Osteoblast (primary cell): ENCODE results near the gene HNRNPA1. TPM values are rescaled to one million over a fixed set of nuclear protein-coding genes. Genes with fewer than 3 reads are reported as not detected.

Experiments
- DNase-seq: peaks from one replicate; pipeline ENCODE4 v3.0.0; 2011; ENCODE audit warnings: low spot score, mixed read lengths; ENCODE audit not compliant: insufficient read length; ENCODE audit errors: missing footprints
- H2AFZ ChIP-seq: 2 replicates; pipeline ENCODE4 v1.6.0; 2011; ENCODE audit warnings: mild to moderate bottlenecking, low read length
- H3K27ac ChIP-seq: 2 replicates; pipeline ENCODE4 v1.5.1; 2011; ENCODE audit warnings: mild to moderate bottlenecking, low read depth, low read length, moderate library complexity
- H3K27me3 ChIP-seq: 2 replicates; pipeline ENCODE4 v1.6.0; 2012; ENCODE audit warnings: mild to moderate bottlenecking, control low read depth, inconsistent platforms, low read length, moderate library complexity; ENCODE audit not compliant: insufficient read depth
- H3K36me3 ChIP-seq: 2 replicates; pipeline ENCODE4 v1.5.1; 2011; ENCODE audit warnings: mild to moderate bottlenecking, low read length, control low read depth, moderate library complexity; ENCODE audit not compliant: insufficient read depth
- H3K4me1 ChIP-seq: 2 replicates; pipeline ENCODE4 v1.5.1; 2011; ENCODE audit warnings: mild to moderate bottlenecking, low read length, control low read depth, moderate library complexity; ENCODE audit not compliant: insufficient read depth
- H3K4me2 ChIP-seq: 2 replicates; pipeline ENCODE4 v1.6.0; 2011; ENCODE audit warnings: mild to moderate bottlenecking, low read length; ENCODE audit not compliant: insufficient read depth
- H3K4me3 ChIP-seq: fragments of 200-600 bp; sonication (generic); 3 replicates; pipeline ENCODE4 v1.5.1; 2012; ENCODE audit warnings: mild to moderate bottlenecking, low read length, inconsistent platforms; ENCODE audit not compliant: insufficient read depth
- H3K79me2 ChIP-seq: 2 replicates; pipeline ENCODE4 v1.6.0; 2012; ENCODE audit warnings: mild to moderate bottlenecking, low read length, control low read depth, inconsistent platforms; ENCODE audit not compliant: insufficient read depth
- H3K9me3 ChIP-seq: 2 replicates; pipeline ENCODE4 v1.5.1; 2011; ENCODE audit warnings: low read depth, low read length, control low read depth
- H4K20me1 ChIP-seq: 2 replicates; pipeline ENCODE4 v1.6.0; 2012; ENCODE audit warnings: mild to moderate bottlenecking, low read length, control low read depth; ENCODE audit not compliant: insufficient read depth
- small RNA-seq: library from RNA; depleted of rRNA; stranded (forward); fragments of <200 nt; gene quantifications from one replicate; pipeline ENCODE3, GENCODE V24; 2012
- total RNA-seq: library from RNA; depleted of rRNA; stranded (reverse); fragments of >200 nt; gene quantifications from 2 replicates; pipeline ENCODE4 v1.2.3, GENCODE V29; 2012
- TF ChIP-seq, protein P1 (sequence below): IDR thresholded peaks from 2 replicates; pipeline ENCODE4 v1.5.1; 2011; ENCODE audit warnings: mild to moderate bottlenecking, low read depth, low read length, moderate library complexity; ENCODE audit errors: extremely low read depth

The HNRNPA1 gene
- total RNA-seq, 1 donor = 217 TPM

DNA sequence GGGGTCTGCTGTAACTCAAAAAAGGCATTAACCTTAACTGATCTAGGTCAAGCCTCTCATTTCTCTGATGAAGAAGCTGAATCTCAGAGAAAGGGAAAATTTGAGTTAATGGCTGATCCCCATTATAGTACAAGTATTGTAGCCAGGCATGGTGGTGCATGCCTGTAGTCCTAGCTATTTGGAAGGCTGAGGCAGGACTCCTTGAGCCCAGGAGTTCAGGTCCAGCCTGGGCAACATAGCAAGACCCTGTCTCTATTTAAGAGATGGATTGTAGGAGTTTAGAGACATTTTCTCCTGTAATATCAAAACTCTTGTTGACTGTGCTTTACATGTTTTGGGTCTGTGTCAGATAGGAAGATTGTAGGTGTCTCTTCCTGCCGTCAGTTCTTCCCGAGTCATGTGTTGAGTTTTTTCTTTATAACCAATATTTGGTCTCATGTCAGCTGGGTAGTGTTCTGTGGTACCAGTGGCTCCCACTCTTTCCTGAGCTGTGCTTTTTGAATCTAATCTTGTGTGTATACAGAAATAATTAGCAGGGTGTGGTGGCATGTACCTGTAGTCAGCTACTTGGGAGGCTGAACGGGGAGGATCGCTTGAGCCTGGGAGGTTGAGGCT is 53.0 kb downstream of the HNRNPA1 start:
- Histone ChIP-seq H2AFZ (no peak overlapping the region), H3K79me2 (peaks cover 90% of the 10 kb centered on the region), H3K36me3 (peaks cover 12% of the 10 kb centered on the region)

More for the DNA sequence above, 53.0 kb downstream of the HNRNPA1 start:
- peak; percentile 15 for DNase-seq
- Histone ChIP-seq H3K9me3 (no peaks in the 10 kb centered on the region), H3K27me3 (no peaks in the 10 kb centered on the region), H3K4me1 (peaks cover 41% of the 10 kb centered on the region), H3K4me2 (no peak overlapping the region), H4K20me1 (peaks cover 16% of the 10 kb centered on the region), H3K27ac (no peak overlapping the region), H3K4me3 (no peak overlapping the region)
- TF ChIP-seq, protein P1, sequence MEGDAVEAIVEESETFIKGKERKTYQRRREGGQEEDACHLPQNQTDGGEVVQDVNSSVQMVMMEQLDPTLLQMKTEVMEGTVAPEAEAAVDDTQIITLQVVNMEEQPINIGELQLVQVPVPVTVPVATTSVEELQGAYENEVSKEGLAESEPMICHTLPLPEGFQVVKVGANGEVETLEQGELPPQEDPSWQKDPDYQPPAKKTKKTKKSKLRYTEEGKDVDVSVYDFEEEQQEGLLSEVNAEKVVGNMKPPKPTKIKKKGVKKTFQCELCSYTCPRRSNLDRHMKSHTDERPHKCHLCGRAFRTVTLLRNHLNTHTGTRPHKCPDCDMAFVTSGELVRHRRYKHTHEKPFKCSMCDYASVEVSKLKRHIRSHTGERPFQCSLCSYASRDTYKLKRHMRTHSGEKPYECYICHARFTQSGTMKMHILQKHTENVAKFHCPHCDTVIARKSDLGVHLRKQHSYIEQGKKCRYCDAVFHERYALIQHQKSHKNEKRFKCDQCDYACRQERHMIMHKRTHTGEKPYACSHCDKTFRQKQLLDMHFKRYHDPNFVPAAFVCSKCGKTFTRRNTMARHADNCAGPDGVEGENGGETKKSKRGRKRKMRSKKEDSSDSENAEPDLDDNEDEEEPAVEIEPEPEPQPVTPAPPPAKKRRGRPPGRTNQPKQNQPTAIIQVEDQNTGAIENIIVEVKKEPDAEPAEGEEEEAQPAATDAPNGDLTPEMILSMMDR = no peak

Small RNA genes lying within 50 kb of the gene (small RNA-seq; reads per million reads assigned to genes)
- gene RN7SL390P (not detected), gene RNU6-950P (not detected)

Other genes starting within 250 kb of the HNRNPA1 start
- 1.8 and 2.1 TPM in 2 replicates for gene HOXC5, start 247.7 kb upstream of the HNRNPA1 start, total RNA-seq
- gene HOXC4, start 226.9 kb upstream of the HNRNPA1 start, total RNA-seq = 3.3 and 4.1 TPM in 2 replicates
- 23.5 and 36.5 TPM in 2 replicates for gene SMUG1, start 91.7 kb upstream of the HNRNPA1 start, total RNA-seq
- 37.1 and 37.6 TPM in 2 replicates for gene CBX5, start 604 bp upstream of the HNRNPA1 start, total RNA-seq
- 1.4 and 2.7 TPM in 2 replicates for gene NFE2, start 20.3 kb downstream of the HNRNPA1 start, total RNA-seq
- gene COPZ1, start 44.4 kb downstream of the HNRNPA1 start, total RNA-seq = 96.9 and 104 TPM in 2 replicates
- gene GPR84, start 83.8 kb downstream of the HNRNPA1 start, total RNA-seq = 0.36 TPM in 1 of 2 replicates, not detected in the other
- gene ZNF385A, start 104.0 kb downstream of the HNRNPA1 start, total RNA-seq = 0.72 and 0.88 TPM in 2 replicates
- gene ITGA5, start 138.5 kb downstream of the HNRNPA1 start, total RNA-seq = 336 and 401 TPM in 2 replicates
- gene GTSF1, start 192.9 kb downstream of the HNRNPA1 start, total RNA-seq = not detected in 2 replicates
- gene NCKAP1L, start 217.0 kb downstream of the HNRNPA1 start, total RNA-seq = under 0.01 and 0.36 TPM in 2 replicates